ENCODE results near the gene FHIT. TPM values are rescaled to one million over a fixed set of nuclear protein-coding genes. Genes with fewer than 3 reads are reported as not detected.

Gene FHIT
- polyA plus RNA-seq, 1 experiment: 0.11 TPM

DNA sequence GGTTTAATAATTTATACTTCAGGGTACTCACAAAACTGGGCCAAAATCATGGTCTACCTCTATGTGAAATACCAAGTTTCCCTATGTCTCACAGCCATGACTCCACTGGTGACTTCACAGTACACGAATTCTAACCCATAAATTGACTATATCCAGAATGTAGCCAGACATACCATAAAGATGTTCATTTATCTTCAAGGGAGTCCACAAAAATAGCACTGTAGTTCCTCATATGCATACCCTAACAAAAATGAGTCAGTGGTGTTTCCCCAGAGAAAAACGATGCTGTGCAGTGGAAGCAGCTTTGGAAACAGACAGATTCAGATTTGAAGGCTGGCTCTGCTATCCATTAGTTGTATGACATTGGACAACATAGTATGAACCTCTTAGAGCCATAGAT lies 438.8 kb downstream of the FHIT start:
- no peak for DNase-seq (ENCODE audit: low read depth)
- CTCF ChIA-PET: no interaction called here
- no peaks in the 10 kb centered on the region for H3K27me3 ChIP-seq (ENCODE audit: control insufficient read depth, insufficient read depth, low read length)
- H3K36me3 ChIP-seq (ENCODE audit: control insufficient read depth, insufficient read depth, low read length): no peaks in the 10 kb centered on the region
- TF ChIP-seq, protein P1, sequence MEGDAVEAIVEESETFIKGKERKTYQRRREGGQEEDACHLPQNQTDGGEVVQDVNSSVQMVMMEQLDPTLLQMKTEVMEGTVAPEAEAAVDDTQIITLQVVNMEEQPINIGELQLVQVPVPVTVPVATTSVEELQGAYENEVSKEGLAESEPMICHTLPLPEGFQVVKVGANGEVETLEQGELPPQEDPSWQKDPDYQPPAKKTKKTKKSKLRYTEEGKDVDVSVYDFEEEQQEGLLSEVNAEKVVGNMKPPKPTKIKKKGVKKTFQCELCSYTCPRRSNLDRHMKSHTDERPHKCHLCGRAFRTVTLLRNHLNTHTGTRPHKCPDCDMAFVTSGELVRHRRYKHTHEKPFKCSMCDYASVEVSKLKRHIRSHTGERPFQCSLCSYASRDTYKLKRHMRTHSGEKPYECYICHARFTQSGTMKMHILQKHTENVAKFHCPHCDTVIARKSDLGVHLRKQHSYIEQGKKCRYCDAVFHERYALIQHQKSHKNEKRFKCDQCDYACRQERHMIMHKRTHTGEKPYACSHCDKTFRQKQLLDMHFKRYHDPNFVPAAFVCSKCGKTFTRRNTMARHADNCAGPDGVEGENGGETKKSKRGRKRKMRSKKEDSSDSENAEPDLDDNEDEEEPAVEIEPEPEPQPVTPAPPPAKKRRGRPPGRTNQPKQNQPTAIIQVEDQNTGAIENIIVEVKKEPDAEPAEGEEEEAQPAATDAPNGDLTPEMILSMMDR (IDR thresholded peaks at IDR 0.05; ENCODE audit: insufficient read depth, low read depth, low read length): no peak
- POLR2A ChIA-PET: no interaction called here
- no peak overlapping the region for H3K4me3 ChIP-seq (ENCODE audit: low read depth, low read length)

DNA sequence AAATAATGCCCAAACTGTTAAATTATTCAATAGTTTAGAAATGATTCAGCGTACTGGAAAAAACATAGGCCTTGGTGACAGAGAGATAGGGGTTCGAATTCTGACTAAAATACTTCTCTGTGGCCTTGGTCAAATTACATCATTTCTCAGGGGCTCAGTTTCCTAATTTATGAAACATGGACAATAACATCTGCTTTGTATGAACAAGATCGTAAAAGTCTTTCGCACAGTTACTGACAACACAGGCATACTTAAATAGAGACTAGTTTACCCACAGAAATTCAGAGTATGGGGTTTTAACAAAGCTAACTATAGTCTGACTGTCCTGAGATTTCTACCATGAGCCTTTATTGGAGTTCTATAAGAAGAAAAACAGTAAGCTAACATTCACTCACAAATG lies 440.4 kb downstream of the FHIT start:
- DNase-seq (ENCODE audit: low read depth): no peak

GRCh38 chr3:60809857-60810610 lies 441.2 kb downstream of the FHIT start:
- Histone ChIP-seq H3K27me3 (ENCODE audit: control insufficient read depth, insufficient read depth, low read length) (no peaks in the 10 kb centered on the region), H3K36me3 (ENCODE audit: control insufficient read depth, insufficient read depth, low read length) (no peaks in the 10 kb centered on the region), H3K4me3 (ENCODE audit: low read depth, low read length) (no peak overlapping the region)
- TF ChIP-seq, protein P1 (IDR thresholded peaks at IDR 0.05; ENCODE audit: insufficient read depth, low read depth, low read length): no peak
- POLR2A ChIA-PET: no interaction called here
- no peak for DNase-seq (ENCODE audit: low read depth)
- CTCF ChIA-PET: no interaction called here

More for the DNA sequence above, 440.4 kb downstream of the FHIT start:
- no peaks in the 10 kb centered on the region for H3K27me3 ChIP-seq (ENCODE audit: control insufficient read depth, insufficient read depth, low read length)
- no peaks in the 10 kb centered on the region for H3K36me3 ChIP-seq (ENCODE audit: control insufficient read depth, insufficient read depth, low read length)
- POLR2A ChIA-PET: no interaction called here
- no peak overlapping the region for H3K4me3 ChIP-seq (ENCODE audit: low read depth, low read length)
- TF ChIP-seq, protein P1 (IDR thresholded peaks at IDR 0.05; ENCODE audit: insufficient read depth, low read depth, low read length): no peak
- CTCF ChIA-PET: no interaction called here

GRCh38 chr3:60803216-60804173 lies 447.8 kb downstream of the FHIT start:
- POLR2A ChIA-PET: no interaction called here
- Histone ChIP-seq H3K36me3 (ENCODE audit: control insufficient read depth, insufficient read depth, low read length) (no peaks in the 10 kb centered on the region), H3K4me3 (ENCODE audit: low read depth, low read length) (no peak overlapping the region), H3K27me3 (ENCODE audit: control insufficient read depth, insufficient read depth, low read length) (no peaks in the 10 kb centered on the region)
- TF ChIP-seq, protein P1 (IDR thresholded peaks at IDR 0.05; ENCODE audit: insufficient read depth, low read depth, low read length): no peak
- no peak for DNase-seq (ENCODE audit: low read depth)
- CTCF ChIA-PET: interaction anchor here (0.7 kb wide), 1 partner anchor 28 kb away, joined by 3 read pairs; no protein-coding TSS in a partner anchor

DNA sequence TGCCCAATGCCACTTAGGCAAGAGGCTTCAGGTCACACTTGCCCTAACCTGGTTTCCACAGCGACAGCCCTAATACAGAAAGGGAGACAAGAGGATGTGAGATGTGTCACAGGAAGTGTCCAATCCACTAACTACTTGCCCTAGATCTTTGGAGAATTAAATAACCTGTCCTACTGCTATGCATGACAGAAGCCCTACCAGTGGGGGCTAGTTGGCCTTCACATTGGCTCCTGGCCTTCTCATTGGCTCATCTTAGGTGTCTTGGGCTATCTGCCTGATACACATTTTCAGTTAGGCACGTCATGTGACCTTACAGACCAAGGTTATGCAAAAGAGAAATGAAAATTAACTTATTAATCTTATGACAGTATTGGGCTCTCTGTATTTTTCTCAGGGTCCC lies 449.9 kb downstream of the FHIT start:
- no peak overlapping the region for H3K4me3 ChIP-seq (ENCODE audit: low read depth, low read length)
- no peak for DNase-seq (ENCODE audit: low read depth)
- ChIA-PET CTCF (no interaction called here), POLR2A (no interaction called here)
- H3K27me3 ChIP-seq (ENCODE audit: control insufficient read depth, insufficient read depth, low read length): no peaks in the 10 kb centered on the region
- H3K36me3 ChIP-seq (ENCODE audit: control insufficient read depth, insufficient read depth, low read length): no peaks in the 10 kb centered on the region
- TF ChIP-seq, protein P1 (IDR thresholded peaks at IDR 0.05; ENCODE audit: insufficient read depth, low read depth, low read length): no peak

Measured in BJ (cell line).